Kasumi-1 (cell line): ENCODE measurements around the gene RTN4R.
A peak's percentile ranks its signal among the peaks of the same experiment; 100 is the strongest.
"Not testable (repeated sequence)": the region's sequence is repeated elsewhere in the genome, so short reads cannot be mapped to it uniquely, and the experiment has no call there.

Source experiments
- DNase-seq, 2 experiments: peaks; one replicate each; lab custom pipeline; 2025; lab: John Stamatoyannopoulos, UW

The RTN4R gene

DNA sequence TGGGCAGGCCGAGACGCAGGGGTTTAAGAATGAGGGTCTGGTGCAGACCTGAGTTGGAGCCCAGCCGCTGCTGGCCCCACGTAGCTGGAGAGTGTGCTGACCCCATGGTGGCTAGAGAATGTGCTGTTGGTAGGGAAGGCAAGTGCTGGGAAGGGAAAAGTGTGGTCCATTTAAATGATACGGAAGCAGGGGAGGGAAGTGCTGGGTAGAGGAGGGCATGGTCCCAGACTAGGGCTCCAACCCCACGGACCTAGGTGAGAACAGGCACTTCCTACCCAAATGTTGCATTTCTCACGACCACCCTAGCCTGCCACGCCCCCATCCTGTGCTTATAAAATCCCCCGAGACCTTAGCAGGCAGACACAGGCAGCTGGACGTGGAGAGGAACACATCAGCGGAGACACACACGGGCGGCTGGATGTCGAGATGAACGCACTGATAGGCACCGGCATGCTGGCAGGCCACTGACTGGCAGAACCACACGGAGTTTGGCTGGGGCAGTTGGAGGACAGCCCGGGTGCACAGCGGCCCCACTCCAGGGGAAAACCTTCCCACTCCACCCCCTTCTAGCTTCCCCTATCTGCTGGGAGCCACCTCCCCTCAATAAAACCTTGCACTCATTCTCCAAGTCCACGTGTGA, 18.8 kb upstream of the RTN4R start:
- not testable (repeated sequence) for DNase-seq

DNA sequence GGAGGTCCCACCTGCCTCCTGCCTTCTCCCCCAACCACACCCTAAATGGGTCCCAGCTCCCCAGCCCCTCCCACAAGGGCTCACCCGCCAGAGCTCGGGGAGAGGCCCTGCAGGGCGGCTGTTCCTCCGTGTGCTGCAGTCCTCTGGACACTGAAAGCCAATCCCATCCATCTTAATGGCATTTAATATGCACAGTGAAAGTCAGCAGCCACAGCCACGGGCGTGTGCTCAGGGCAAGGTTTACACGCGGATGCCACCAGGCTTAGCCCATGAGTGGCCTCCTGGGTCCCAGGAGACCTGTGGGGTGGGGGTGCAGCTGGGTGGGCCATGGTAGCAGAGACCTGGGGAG, 18.2 kb upstream of the RTN4R start:
- not testable (repeated sequence) for DNase-seq

- peak; percentile 5 to 28 for DNase-seq
Observed at GRCh38 chr22:20285473-20286311, 17.6 kb upstream of the RTN4R start.

DNA sequence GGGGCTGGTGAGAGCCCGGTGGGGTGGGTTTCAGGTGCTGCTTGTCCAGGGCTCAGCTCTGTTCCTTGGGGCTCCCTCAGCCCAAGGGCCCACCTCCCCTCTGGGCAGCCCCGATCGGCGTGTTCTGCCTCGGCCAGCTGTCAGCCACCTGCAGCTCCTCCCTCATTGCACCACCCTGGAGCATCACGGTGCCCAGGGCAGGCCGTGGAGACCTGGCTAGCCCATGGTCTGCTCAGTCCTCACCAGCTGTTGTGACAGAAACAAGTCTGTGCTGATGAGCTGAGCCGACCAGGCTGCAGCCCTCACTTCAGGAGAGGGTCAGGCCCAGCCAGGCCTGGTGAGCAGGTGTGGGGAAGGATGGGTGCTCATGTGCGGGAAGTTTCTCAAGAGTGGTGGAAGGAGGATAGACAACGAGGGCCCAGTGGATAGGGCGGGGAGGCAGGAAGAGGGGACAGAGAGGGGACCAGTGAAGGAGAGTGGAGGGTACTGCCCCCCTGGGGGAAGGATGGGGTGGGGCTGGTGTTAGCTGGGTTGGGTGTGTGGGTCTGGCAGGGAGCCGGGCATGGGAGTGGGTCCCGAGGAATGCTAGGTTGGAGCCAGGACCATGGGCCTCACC, 16.5 kb upstream of the RTN4R start:
- DNase-seq = no peak

GRCh38 chr22:20283674-20284066, 15.6 kb upstream of the RTN4R start:
- DNase-seq = no peak

DNA sequence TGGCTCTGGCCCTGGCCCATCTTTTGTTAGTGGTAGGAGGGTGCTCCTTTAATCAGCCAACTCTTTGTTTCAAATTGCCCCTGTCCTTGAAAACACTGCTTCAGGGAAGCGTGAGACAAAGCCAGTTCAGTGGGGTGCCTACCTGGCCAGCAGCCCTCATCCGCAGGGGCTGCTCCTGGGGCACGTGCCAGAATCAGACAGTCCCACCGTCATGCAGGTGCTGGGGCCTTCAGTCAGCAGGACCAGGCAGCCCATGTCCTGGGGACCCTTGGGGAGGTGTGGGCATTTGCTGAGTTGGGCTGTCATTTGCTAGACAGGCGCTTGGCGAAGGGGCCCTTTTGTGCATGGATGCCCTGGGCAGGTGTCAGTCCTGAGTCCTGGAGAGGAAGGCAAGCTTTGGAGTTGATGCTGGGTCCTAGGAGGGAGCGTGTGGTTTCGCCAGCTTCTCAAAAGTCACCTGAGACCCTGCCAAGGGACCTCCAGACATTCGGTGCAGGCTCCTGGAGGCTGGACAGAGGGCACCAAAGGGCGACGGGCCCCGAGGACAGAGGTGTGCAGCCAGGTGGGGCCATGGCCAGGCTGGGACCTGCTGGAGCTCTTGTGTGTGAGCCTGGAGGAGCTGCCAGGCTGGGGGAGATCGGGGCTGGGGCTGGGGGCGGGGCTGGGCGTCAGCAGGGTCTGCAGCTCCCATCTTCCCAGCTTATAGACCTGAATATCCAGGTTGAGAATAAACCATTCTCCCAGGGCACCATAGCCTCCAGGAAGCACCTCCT, 15.0 kb upstream of the RTN4R start:
- DNase-seq = no peak

- no peak for DNase-seq
Observed at GRCh38 chr22:20281891-20282290, 13.8 kb upstream of the RTN4R start.

- DNase-seq = not testable (repeated sequence)
Observed at GRCh38 chr22:20281473-20281872, 13.4 kb upstream of the RTN4R start.

- DNase-seq = no peak
Observed at GRCh38 chr22:20280866-20281265, 12.7 kb upstream of the RTN4R start.

DNA sequence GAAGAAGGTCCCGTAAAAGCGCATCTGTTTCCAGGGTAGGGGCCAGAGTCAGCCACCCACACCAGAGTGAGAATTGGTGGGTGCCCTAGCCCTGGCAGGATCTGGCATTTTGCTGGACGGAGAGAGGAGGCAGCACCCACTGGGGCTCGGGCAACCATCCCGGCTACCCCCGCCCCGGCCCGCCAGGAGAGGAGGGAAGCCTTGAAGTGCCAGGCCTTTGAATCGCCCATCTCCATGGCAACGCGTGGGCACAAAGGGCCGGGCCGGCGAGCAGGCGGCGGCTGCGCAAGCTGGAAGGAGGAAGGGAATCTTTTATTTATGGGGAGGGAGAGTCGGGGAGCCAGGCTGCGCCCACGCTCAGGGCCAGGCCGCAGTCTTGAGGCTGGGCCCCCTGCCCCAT, 12.0 kb upstream of the RTN4R start:
- DNase-seq = not testable (repeated sequence)

GRCh38 chr22:20279662-20280134, 11.6 kb upstream of the RTN4R start:
- DNase-seq = no peak

GRCh38 chr22:20278726-20279490, 10.8 kb upstream of the RTN4R start:
- not testable (repeated sequence) for DNase-seq

DNA sequence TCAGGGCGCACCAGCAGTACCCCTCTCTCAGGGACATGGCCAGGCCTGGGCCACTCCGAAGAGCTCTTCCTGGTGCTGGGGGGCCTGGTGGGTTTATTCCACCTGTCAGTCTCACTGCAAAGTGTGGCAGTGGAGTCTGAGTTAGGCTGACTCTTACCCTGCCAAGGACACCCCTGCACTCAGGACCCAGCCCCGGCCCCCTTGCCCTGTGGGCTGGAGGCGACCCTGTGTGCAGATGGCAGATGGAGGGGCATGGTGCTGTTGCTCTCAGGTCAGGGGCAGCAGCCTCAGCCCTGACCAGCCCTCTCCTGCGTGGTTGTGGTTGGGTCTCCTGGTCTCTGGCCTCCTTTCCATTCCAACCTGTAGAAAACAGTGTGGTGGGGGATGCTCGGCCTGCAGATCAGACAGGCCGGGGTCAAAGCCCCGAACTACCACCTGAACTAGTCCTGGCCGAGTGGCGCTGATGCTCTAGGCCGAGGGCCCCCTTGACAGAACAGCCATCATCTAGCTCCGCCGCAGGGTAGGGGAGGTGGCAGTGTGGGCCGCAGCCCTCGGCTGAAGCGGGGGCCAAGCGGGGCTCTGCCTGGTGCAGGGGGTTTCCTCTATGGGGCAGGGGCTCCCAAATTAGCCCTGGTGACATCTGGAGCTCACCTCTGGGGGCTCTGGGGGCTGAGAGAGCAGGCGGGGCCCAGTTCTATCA, 10.0 kb upstream of the RTN4R start:
- DNase-seq = not testable (repeated sequence)

- no peak for DNase-seq
Observed at GRCh38 chr22:20276468-20276867, 8.3 kb upstream of the RTN4R start.

GRCh38 chr22:20275836-20276235, 7.7 kb upstream of the RTN4R start:
- no peak for DNase-seq

DNA sequence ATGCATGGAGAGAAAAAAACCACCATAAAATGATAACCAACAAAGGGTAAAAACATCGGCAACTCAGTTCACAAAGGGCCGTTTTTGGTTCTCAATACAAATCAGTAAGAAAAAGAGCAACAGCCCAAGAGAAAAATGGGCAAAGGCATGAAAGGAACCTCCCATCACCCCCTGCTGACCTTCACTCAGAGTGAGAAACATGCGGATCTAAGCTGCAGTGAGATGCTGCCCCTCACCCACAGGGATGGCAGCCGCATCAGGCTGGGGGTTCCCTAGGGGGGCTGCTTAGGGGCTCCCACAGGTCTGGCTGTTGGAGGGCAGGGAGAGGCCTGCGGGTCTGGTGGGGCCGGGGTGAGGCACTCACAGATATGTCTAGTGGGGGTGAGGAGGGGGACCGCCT, 7.2 kb upstream of the RTN4R start:
- DNase-seq = not testable (repeated sequence)

GRCh38 chr22:20274374-20274773, 6.3 kb upstream of the RTN4R start:
- not testable (repeated sequence) for DNase-seq

GRCh38 chr22:20273758-20274181, 5.7 kb upstream of the RTN4R start:
- DNase-seq = no peak

- DNase-seq = no peak
Observed at GRCh38 chr22:20272700-20273099, 4.6 kb upstream of the RTN4R start.

DNA sequence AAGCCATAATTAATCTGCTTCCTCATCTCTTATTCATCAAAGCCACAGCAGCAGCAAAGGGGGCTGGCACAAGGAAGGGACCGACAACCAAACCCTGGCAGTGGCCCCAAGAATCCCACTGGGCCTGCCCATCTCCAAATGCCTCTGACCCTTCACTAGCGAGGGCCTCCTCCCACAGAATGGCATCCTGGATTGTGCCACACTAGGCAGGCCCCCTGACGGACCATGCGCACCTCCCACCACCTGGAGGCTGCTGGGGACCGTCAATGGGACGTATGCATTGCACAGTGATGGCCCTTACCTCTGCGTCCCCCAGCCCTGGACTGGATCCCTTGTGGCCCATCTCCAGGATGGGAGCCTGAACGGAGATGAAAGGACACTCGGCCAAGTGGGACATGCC, 4.1 kb upstream of the RTN4R start:
- no peak for DNase-seq
